HFF-Myc (cell line): Measurements from ENCODE around the gene MARF1.

ENCODE experiments used
- DNase-seq: peaks from one replicate; pipeline ENCODE4 v3.0.0-alpha.2; 2011; ENCODE audit warnings: low read depth; ENCODE audit errors: extremely low read depth
- H3K4me3 ChIP-seq: replicated peaks from 2 replicates; pipeline ENCODE4 v1.5.1; 2011; ENCODE audit warnings: low read depth, mild to moderate bottlenecking, control low read depth, low read length
- CTCF ChIP-seq: IDR thresholded peaks from 2 replicates; pipeline ENCODE4 v1.5.1; 2012; ENCODE audit warnings: mild to moderate bottlenecking, low read depth, low read length, control low read depth; ENCODE audit errors: missing control alignments

Gene MARF1

GRCh38 chr16:15544405-15544804, 98.5 kb downstream of the MARF1 start:
- H3K4me3 ChIP-seq: no peak overlapping the region
- TF ChIP-seq CTCF: no peak
- no peak for DNase-seq
